Dermis microvascular lymphatic vessel endothelial cell (primary cell): Measurements from ENCODE around the gene CMIP. TPM values are rescaled to one million over a fixed set of nuclear protein-coding genes. Genes with fewer than 3 reads are reported as not detected.
"Not testable (repeated sequence)": the region's sequence is repeated elsewhere in the genome, so short reads cannot be mapped to it uniquely, and the experiment has no call there.

Experiments used
- DNase-seq, 2 donors: peaks; one replicate each; pipeline versions ENCODE4 v3.0.0 to v3.0.0-alpha.2; 2010; ENCODE audit warnings: low read depth in 2 of 2
- total RNA-seq: library from RNA; depleted of rRNA; stranded (reverse); fragments of >200 nt; gene quantifications from 2 replicates; pipeline ENCODE4 v1.2.1, GENCODE V29; 2014

Gene CMIP
- 8.0 and 18.7 TPM in 2 replicates for total RNA-seq

GRCh38 chr16:81444448-81445121 lies at the start of gene CMIP:
Gene CMIP (plus strand): TSS chr16:81444808.
- DNase-seq, result peak; percentile 41 to 79

GRCh38 chr16:81394966-81395655 lies 49.5 kb upstream of the CMIP start:
- DNase-seq, result peak in 1 of 2 donors; percentile 42

- DNase-seq, result no peak
Measured at GRCh38 chr16:81397058-81397878, 47.3 kb upstream of the CMIP start.

GRCh38 chr16:81397879-81398520 lies 46.6 kb upstream of the CMIP start:
- DNase-seq, result no peak

- DNase-seq, result no peak
Measured at GRCh38 chr16:81399909-81400308, 44.7 kb upstream of the CMIP start.

GRCh38 chr16:81401035-81401950 lies 43.3 kb upstream of the CMIP start:
- peak; percentile 25 to 81 for DNase-seq

- no peak for DNase-seq
Measured at GRCh38 chr16:81403208-81403600, 41.4 kb upstream of the CMIP start.

GRCh38 chr16:81403601-81404391 lies 40.8 kb upstream of the CMIP start:
- peak; percentile 45 to 77 for DNase-seq

GRCh38 chr16:81405002-81405401 lies 39.6 kb upstream of the CMIP start:
- not testable (repeated sequence) for DNase-seq

GRCh38 chr16:81405702-81406113 lies 38.9 kb upstream of the CMIP start:
- DNase-seq, result peak; percentile 58 to 93

GRCh38 chr16:81408409-81408950 lies 36.1 kb upstream of the CMIP start:
- no peak for DNase-seq

GRCh38 chr16:81409016-81409556 lies 35.5 kb upstream of the CMIP start:
- no peak for DNase-seq

GRCh38 chr16:81410643-81411293 lies 33.8 kb upstream of the CMIP start:
- DNase-seq, result peak in 1 of 2 donors; percentile 1

GRCh38 chr16:81413245-81413990 lies 31.2 kb upstream of the CMIP start:
- DNase-seq, result no peak

GRCh38 chr16:81415751-81416150 lies 28.9 kb upstream of the CMIP start:
- no peak for DNase-seq

GRCh38 chr16:81416749-81417148 lies 27.9 kb upstream of the CMIP start:
- no peak for DNase-seq

- no peak for DNase-seq
Measured at GRCh38 chr16:81417210-81417609, 27.4 kb upstream of the CMIP start.

- no peak for DNase-seq
Measured at GRCh38 chr16:81419806-81420205, 24.8 kb upstream of the CMIP start.
